ENCODE data around the gene MINK1.

MINK1 gene

GRCh38 chr17:4833178-4833940 lies at the start of gene MINK1:
Gene MINK1, plus strand, starts transcription at chr17:4833340. Its CDS starts 244 bp downstream, at chr17:4833584.
- TF ChIP-seq, protein P1, sequence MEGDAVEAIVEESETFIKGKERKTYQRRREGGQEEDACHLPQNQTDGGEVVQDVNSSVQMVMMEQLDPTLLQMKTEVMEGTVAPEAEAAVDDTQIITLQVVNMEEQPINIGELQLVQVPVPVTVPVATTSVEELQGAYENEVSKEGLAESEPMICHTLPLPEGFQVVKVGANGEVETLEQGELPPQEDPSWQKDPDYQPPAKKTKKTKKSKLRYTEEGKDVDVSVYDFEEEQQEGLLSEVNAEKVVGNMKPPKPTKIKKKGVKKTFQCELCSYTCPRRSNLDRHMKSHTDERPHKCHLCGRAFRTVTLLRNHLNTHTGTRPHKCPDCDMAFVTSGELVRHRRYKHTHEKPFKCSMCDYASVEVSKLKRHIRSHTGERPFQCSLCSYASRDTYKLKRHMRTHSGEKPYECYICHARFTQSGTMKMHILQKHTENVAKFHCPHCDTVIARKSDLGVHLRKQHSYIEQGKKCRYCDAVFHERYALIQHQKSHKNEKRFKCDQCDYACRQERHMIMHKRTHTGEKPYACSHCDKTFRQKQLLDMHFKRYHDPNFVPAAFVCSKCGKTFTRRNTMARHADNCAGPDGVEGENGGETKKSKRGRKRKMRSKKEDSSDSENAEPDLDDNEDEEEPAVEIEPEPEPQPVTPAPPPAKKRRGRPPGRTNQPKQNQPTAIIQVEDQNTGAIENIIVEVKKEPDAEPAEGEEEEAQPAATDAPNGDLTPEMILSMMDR (IDR thresholded peaks at IDR 0.05; ENCODE audit: control insufficient read depth, insufficient read depth, low read depth, low read length, missing control alignments): no peak

GRCh38 chr17:4785311-4786105 lies 47.6 kb upstream of the MINK1 start:
- H3K4me3 ChIP-seq (ENCODE audit: control insufficient read depth, low read depth, low read length): no peak overlapping the region; the same call in 1 of the 2 replicates
- TF ChIP-seq, protein P1 (IDR thresholded peaks at IDR 0.05; ENCODE audit: control insufficient read depth, insufficient read depth, low read depth, low read length, missing control alignments): no peak
- DNase-seq (ENCODE audit: low read depth): no peak

More at GRCh38 chr17:4833178-4833940, at the start of gene MINK1:
- peak within 1 kb of the TSS; percentile 93 for H3K4me3 ChIP-seq (ENCODE audit: control insufficient read depth, low read depth, low read length)
- DNase-seq (ENCODE audit: low read depth): peak; percentile 57

- TF ChIP-seq, protein P1 (IDR thresholded peaks at IDR 0.05; ENCODE audit: control insufficient read depth, insufficient read depth, low read depth, low read length, missing control alignments): no peak
- DNase-seq (ENCODE audit: low read depth): no peak
- H3K4me3 ChIP-seq (ENCODE audit: control insufficient read depth, low read depth, low read length): no peak within 1 kb of the TSS; the same call in 1 of the 2 replicates
Observed at GRCh38 chr17:4786106-4786511, 47.0 kb upstream of the MINK1 start, which contains the start of gene VMO1. Gene VMO1, minus strand, starts transcription at chr17:4786364. Its CDS starts 12 bp downstream, at chr17:4786352.

DNA sequence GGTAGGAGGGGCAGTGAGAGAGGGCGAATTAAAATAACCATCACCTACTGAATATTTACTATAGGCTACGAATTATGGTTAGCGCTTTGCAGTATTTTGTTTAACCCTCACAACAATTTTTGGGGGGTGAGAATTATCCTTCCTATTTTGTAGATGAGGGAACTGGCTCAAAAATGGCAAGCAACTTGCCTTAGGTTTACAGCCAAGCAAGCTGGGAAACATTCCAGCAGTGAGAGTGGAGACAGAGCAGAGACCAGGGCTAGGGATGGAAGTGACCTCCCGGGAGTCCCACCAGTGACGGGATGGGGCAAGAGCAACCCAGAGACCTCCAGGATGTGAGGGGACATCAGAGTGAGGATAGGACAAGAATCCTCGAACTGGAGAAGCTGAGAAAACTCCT lies 46.6 kb upstream of the MINK1 start:
- H3K4me3 ChIP-seq (ENCODE audit: control insufficient read depth, low read depth, low read length): no peak overlapping the region
- TF ChIP-seq, protein P1 (IDR thresholded peaks at IDR 0.05; ENCODE audit: control insufficient read depth, insufficient read depth, low read depth, low read length, missing control alignments): no peak
- DNase-seq (ENCODE audit: low read depth): no peak

- TF ChIP-seq, protein P1 (IDR thresholded peaks at IDR 0.05; ENCODE audit: control insufficient read depth, insufficient read depth, low read depth, low read length, missing control alignments): no peak
- no peak for DNase-seq (ENCODE audit: low read depth)
- H3K4me3 ChIP-seq (ENCODE audit: control insufficient read depth, low read depth, low read length): no peak overlapping the region
Observed at GRCh38 chr17:4788159-4788806, 44.9 kb upstream of the MINK1 start.
